Measurements from ENCODE around the gene TMEM43. TPM values are rescaled to one million over a fixed set of nuclear protein-coding genes. Genes with fewer than 3 reads are reported as not detected.

Gene TMEM43
- polyA plus RNA-seq, 4 donors: 56.6 to 65.5 (median 60.2) TPM

DNA sequence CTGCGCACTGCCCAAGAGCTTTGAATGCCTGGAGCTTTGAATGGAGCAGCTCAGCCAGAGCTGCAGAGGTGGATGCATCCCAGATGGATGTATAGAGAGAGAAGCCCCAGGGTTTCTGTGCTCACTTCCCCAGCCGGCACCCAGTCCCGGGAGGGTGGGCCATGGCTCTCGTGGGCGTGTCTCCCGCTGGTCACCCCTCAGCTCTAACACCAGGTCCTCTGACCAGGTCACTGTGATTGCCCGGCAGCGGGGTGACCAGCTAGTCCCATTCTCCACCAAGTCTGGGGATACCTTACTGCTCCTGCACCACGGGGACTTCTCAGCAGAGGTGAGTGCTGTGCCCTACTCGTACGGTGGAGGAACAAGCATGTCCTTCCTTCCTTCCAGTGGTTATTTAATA is 10.7 kb downstream of the TMEM43 start:
- no peak for DNase-seq (ENCODE audit: low read depth in 4 of 4, low spot score in 3 of 4)

DNA sequence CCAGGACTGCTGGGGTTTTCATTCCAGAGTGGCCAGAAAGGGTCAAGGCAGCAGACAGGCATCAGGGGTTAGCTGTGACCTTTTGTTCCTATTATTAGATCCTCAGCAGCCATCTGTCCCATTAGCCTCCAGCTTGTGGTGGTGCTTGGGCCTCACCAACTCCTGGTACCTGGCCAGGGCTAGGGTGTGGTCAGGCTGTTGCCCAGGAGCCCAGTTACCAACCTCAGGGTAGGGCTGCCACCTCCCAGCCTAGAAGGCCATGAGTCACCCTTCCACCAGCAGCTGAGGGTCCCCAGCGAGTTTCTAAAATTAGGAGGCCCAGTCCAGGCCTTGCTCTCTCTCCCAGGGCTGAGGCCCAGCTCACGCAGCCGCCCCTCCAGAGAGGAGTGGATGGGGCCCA is 12.2 kb downstream of the TMEM43 start:
- no peak for DNase-seq (ENCODE audit: low read depth in 4 of 4, low spot score in 3 of 4)

DNA sequence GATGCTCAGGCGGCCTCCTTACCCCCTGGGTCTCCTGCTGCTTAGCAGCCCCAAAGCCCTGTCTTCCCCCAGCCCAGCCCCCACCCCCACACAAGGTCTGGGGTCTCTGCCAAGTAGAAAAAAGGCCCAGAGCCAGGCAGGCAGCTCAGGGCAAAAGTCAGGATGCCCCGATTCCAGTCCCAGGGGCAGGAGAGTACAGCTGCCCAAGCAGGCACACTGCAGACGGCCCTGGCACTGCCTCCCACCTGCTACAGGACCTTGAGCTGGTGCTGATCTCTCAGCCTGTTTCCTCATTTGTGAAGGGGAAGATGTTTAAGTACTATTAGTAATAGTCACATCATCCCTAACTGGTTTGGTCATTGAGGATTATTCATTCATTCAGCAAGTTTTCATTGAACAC is 12.6 kb downstream of the TMEM43 start:
- DNase-seq (ENCODE audit: low read depth in 4 of 4, low spot score in 3 of 4): no peak

DNA sequence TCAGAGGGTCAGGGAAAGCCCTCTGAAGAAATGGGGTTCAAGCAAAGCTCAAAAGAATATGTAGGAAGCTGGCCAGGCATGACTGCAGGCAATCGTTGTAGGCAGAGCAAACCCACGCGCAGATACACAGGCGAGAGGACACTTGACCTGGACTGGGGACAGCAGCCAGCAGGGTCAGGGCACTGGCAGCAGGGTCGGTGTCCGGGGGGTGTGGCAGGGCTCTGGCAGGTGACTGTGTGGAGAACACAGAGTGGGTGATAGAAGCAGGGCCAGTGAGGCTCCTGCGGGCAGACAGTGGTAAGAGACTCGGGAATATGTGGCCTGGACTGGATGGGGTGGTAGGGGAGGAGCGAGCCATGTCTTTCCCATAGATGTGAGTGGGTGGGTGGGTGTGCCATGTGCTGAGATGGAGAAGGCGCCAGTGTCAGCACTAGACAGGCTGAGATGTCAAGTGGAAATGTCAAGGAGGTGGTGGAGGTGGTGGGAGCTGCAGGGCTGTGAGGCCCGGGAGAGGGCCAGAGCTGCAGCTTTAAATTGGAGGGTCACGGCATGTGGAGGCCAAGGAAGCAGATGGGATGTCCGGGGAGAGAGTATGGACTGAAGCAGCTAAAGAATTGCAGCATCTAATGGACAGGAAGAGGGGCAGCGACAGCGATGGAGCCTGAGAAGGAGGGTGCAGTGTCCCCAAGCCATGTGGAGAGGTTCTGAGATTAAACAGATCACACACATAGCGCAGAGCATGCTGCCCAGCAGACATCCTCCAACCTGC is 13.4 kb downstream of the TMEM43 start:
- no peak for DNase-seq (ENCODE audit: low read depth in 4 of 4, low spot score in 3 of 4)

DNA sequence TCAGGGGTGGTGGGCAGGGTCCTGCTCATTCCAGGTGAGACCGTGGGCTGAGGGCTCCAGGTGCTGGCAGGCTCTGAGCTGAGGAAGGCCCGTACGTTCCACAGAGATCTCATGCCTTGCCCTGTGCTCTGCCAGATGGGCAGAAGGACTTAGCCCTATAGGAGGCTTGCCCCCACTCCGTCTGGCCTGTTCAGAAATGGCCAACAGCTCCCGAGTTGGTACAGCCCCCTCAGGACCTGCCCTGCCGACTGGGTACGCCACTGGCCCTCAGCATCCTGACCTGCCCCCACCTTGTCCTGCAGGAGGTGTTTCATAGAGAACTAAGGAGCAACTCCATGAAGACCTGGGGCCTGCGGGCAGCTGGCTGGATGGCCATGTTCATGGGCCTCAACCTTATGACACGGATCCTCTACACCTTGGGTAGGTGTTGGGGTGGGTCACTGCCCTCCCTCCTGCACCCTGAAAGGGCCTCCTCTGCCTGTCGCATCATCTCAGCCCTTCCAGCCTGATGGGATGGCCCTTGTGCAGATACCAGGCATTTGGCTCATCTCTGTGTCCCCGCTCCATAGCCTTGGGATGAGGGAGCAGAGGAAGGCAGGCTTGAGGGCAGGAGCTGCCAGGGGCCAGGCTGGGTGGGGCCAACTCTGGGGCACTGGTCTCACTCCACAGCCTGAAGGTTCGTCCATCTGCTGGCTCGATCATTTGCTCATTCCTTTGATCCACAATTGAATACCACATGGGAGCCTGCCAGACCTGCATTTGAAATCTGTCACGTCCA is 14.2 kb downstream of the TMEM43 start:
- DNase-seq (ENCODE audit: low read depth in 4 of 4, low spot score in 3 of 4): no peak

DNA sequence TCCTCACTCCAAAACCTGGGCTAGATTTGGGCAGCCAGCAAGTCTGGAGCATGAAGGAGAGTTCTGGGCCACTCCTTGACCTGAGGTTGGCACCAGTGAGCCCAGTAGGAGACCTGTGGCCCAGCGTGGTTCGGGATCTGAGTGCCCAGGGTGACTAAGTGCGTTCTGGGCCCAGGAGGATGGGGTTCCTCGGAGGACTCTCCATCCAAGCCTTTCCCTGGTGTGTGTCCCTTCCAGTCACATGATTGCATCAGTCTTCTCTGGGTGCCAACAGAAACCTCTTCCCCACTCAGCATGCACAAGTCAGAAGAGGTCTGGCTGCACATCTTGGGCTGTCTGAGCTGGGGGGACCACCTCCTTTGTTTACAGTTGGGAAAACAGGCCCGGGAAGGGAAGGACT is 14.9 kb downstream of the TMEM43 start:
- DNase-seq (ENCODE audit: low read depth in 4 of 4, low spot score in 3 of 4): no peak

DNA sequence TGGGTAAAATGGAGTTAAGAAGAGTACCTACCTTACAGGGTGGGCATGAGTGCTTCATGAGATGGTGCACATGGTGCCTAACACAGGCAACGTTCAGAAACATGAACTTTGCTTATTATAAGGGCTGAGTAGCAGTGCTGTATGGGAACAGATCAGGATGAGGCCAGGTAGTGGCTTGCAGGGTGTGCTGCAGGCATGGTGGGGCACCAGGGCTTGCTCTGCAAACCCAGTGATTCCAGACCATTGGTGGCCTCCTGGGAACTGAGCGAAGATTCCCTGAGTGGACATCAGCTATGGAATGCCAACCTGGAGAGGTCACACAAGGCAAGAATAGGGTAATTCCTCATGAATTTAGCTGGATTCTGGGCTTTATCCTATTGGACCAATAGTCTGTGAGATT is 15.8 kb downstream of the TMEM43 start:
- no peak for DNase-seq (ENCODE audit: low read depth in 4 of 4, low spot score in 3 of 4)

DNA sequence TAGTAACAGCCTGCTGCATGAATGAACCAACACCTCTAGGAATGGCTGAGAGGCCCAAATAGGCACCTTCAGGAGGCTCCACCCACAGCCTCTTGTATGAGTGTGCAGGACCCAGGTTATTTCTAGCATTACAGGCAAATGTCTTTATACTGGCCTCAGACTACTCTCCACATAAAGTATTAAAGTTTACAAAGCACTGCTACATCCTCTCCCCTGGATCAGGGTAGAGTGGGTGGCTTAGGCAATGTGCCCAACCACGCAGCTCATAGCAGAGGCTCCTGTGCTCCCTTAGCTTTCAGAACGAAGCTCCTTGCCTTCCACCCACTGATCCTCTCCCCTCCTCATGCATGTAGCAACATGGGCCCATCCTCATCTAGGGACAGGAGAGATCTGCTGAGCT is 16.3 kb downstream of the TMEM43 start:
- no peak for DNase-seq (ENCODE audit: low read depth in 4 of 4, low spot score in 3 of 4)

DNA sequence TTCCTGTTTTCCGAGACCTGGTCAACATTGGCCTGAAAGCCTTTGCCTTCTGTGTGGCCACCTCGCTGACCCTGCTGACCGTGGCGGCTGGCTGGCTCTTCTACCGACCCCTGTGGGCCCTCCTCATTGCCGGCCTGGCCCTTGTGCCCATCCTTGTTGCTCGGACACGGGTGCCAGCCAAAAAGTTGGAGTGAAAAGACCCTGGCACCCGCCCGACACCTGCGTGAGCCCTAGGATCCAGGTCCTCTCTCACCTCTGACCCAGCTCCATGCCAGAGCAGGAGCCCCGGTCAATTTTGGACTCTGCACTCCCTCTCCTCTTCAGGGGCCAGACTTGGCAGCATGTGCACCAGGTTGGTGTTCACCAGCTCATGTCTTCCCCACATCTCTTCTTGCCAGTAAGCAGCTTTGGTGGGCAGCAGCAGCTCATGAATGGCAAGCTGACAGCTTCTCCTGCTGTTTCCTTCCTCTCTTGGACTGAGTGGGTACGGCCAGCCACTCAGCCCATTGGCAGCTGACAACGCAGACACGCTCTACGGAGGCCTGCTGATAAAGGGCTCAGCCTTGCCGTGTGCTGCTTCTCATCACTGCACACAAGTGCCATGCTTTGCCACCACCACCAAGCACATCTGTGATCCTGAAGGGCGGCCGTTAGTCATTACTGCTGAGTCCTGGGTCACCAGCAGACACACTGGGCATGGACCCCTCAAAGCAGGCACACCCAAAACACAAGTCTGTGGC is 16.9 kb downstream of the TMEM43 start:
- DNase-seq (ENCODE audit: low read depth in 4 of 4, low spot score in 3 of 4): no peak

DNA sequence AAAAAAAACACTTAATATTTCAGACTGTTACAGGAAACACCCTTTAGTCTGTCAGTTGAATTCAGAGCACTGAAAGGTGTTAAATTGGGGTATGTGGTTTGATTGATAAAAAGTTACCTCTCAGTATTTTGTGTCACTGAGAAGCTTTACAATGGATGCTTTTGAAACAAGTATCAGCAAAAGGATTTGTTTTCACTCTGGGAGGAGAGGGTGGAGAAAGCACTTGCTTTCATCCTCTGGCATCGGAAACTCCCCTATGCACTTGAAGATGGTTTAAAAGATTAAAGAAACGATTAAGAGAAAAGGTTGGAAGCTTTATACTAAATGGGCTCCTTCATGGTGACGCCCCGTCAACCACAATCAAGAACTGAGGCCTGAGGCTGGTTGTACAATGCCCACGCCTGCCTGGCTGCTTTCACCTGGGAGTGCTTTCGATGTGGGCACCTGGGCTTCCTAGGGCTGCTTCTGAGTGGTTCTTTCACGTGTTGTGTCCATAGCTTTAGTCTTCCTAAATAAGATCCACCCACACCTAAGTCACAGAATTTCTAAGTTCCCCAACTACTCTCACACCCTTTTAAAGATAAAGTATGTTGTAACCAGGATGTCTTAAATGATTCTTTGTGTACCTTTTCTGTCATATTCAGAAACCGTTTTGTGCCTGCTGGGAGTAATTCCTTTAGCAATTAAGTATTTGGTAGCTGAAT is 17.9 kb downstream of the TMEM43 start:
- no peak for DNase-seq (ENCODE audit: low read depth in 4 of 4, low spot score in 3 of 4)

DNA sequence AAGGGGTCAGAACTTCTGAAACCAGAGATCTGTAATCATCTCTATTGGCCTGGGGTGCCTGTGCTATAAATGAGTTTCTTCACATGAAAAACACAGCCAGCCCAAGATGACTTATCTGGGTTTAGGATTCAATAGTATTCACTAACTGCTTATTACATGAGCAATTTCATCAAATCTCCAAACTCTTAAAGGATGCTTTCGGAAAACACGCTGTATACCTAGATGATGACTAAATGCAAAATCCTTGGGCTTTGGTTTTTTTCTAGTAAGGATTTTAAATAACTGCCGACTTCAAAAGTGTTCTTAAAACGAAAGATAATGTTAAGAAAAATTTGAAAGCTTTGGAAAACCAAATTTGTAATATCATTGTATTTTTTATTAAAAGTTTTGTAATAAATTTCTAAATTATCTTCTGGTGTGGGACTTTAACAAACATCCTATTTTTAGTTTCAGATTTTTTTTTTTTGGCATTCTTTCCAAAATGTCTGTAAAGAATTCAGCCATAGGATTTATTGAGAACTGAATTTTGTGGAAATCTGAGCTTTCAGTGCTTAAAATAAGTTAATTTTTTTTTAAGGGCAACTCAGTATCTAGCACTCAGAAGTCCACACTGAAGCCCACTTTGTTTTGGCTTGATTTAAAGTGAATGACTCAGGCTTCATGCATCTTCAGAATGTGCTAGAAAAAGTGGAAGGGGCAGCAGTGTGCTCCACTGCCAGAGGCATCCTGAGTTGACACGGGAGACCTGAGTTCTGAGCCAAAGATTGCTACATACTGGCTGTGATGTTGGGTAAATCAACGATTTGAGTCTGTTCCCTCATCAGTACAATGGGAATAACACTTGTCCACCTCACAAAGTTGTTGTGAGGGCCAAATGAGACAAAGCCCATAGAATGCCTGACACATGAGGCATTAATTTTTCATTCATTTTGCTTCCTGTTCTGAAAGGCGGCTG is 18.7 kb downstream of the TMEM43 start:
- peak in 1 of 4 donors; percentile 20 for DNase-seq (ENCODE audit: low read depth in 4 of 4, low spot score in 3 of 4)

DNA sequence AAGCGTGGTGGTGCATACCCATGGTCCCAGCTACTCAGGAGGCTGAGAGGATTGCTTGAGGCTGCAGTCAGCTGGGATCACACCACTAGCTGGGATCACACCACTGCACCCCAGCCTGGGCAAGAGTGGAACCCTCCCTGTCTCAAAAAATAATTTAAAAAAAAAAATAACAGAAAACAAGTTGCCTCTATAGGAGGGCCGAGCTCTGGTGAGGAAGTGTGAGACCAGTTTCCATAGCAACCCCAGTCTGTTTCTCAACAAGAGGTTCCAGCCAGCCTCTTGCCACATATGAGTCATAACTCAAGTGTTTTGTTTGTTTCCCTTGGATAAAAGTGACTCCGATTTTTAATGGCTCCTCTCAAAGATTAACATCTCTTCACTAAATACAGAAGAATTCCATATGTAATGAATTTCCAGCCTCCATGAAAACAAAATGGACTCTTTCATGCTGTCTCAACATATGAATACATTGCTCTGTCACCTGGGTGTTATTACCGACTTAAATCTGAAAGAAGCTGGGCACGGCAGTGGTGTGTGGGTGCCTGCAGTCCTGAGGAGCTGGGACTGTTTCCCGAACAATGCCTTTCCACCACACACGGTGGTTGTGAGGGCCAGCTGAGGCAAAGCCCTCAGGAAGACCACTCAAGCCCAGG is 19.7 kb downstream of the TMEM43 start:
- DNase-seq (ENCODE audit: low read depth in 4 of 4, low spot score in 3 of 4): peak; percentile 65 to 87 (median 82)

DNA sequence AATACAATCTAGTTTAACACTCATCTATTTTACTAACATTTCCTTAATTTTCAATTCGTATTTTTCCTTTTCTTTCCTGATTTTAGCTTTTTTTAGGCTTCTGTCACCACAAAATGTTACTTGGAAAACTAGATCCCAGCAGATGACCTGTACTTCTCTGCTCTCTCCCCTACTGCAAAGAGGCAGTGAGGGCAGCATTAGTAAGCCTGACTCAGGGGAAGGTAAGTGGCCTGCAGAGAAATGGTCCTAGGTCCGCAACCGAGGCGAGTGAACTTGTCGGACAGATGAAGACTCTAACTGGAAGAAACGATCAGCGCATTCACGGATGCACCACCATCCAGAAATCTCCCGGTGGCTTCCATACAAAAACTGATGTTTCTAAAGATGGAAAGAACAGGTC is 20.4 kb downstream of the TMEM43 start:
- DNase-seq (ENCODE audit: low read depth in 4 of 4, low spot score in 3 of 4): no peak

DNA sequence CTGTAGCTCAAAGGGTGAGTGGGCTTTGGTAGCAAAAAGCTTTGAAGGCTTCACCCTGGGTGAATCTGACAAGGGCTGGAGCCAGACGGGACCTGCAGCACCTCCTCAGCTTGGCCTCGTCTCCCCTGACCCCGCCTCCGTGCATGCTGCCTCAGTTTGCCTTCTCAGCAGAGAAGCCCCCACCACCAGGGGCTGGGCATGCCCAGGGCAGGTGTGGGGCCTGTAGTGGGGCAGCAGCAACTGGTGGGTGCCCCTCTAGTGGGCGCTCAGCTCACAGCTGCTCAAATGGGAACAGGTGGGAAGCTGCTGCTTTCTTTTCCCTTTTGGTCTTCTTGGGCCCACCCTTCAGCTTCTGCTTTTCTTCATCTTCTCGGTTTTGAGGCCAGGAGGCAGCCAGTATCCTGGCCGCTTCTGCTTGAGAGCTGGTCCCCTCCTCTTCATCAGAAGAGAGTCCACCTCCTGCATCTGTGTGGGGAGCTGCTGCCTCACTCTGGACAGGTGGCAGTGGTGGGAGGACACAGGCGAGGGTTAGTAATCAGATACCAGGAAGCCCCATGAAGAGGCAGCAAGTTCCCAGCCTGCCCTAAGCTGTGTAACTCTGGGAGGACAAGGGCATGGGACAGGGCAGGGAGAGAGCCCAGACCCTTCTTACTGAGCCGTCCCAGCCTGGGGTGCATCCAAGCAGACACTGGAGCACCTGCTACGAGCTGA is 21.0 kb downstream of the TMEM43 start:
- DNase-seq (ENCODE audit: low read depth in 4 of 4, low spot score in 3 of 4): no peak

DNA sequence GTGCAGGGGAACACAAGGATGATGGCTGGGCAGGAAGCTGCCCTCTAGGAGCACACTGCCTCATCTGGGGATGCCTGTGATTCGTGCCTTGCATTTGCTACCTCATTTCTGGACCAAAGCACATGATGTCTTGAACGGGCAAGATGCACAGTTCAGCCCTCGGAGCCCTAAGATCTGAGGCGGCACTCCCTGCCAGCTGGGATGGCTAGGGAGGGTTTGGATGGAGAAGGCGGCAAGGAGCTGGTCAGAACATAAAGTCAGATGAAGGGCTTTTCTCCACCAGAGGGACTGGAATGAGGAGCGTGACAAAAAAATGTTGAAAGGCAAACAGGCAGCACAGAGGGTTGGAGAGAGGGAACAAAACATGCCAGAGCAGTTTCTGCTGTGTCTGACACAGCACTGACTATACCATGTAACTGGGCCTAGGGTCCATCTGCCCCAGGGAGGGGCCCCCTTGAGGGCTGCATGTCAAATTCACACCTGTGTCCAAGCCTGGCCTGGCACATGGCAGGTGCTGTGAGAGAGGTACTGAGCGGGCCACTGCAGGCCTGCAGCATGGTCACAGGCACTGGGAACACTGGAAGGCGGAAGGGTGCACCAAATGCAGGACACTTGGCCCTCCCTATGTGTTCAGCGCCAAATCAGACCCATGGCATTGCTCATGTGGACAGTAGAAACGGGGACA is 21.7 kb downstream of the TMEM43 start:
- no peak for DNase-seq (ENCODE audit: low read depth in 4 of 4, low spot score in 3 of 4)

DNA sequence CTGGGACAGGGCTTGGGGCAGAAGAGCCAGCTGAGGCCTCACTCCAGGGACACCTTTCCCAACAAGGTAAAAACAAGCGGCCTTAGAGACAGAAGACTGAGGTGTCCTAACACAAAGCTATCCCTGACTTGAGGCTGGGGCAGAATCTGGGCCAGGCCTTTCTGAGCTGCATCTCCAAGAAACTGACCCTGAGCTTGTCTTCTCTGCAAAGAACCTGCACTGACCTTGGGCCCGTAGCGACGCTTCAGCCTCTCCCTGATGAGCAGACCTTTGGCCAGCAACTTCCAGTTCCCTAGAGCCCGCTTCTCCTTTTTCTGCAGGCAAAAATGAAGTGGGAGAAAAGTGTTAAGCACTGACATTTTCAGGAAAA is 22.2 kb downstream of the TMEM43 start:
- no peak for DNase-seq (ENCODE audit: low read depth in 4 of 4, low spot score in 3 of 4)

DNA sequence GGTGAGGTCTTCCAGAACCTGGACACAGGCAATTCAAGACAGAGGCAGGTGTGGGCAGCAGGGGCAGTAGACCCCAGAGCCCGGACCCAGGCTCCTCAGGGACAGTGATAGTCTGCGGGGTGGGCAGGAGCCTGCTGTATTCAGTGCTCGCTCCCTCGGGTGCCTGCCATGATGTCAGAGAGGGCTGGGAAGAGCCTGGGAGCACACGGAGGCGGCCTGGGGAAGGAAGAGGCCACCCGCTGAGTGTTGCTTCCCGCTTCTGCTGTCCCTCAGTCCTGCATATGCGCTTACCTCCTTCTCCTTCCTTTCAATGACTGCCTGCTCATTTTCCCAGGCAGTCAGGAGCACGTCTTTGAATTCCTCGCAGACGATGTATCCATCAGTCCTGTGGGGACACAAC is 22.8 kb downstream of the TMEM43 start:
- no peak for DNase-seq (ENCODE audit: low read depth in 4 of 4, low spot score in 3 of 4)

Measured in right renal pelvis (tissue), 4 donors.